ENCODE data around the gene TEDC2.

GRCh38 chr16:2472488-2472864 is 12.6 kb downstream of the TEDC2 start:
- TF ChIP-seq CTCF (IDR thresholded peaks at IDR 0.05) (no peak), POLR2A (IDR thresholded peaks at IDR 0.05) (no peak)

All from uterus (tissue), 2 donors.